CD4-positive, alpha-beta T cell (primary cell): Measurements from ENCODE around the gene KLHDC4. TPM values are rescaled to one million over a fixed set of nuclear protein-coding genes. Genes with fewer than 3 reads are reported as not detected.

Experiments
- ATAC-seq: fragments of 200-7000 bp; cut with Tn5 transposase; one replicate; pipeline ENCODE4 v1.10.0; 2022; ENCODE audit warnings: mild to moderate bottlenecking; ENCODE audit not compliant: poor library complexity
- CTCF ChIA-PET: fragments of 350-600 bp; sonication (Branson Sonifier 250); formaldehyde crosslinking; loops from one replicate; lab custom pipeline; 2021; ENCODE audit warnings: antibody characterized with exemption, inconsistent platforms; lab: Charles Lee
- POLR2A ChIA-PET: fragments of 350-600 bp; sonication (Branson Sonifier 250); formaldehyde crosslinking; loops from one replicate; lab custom pipeline; 2021; ENCODE audit warnings: antibody characterized with exemption, inconsistent platforms; lab: Charles Lee
- DNase-seq, 14 experiments: peaks; one replicate each; pipeline ENCODE4 v3.0.0-alpha.2; 2013 to 2020; ENCODE audit warnings: mixed read lengths in 2 of 14
- H3K27ac ChIP-seq, 2 donors: one replicate each; pipeline versions ENCODE4 v1.5.1 to v1.7.0; 2013; ENCODE audit warnings: low read length in 2 of 2, low read depth in 1 of 2, mild to moderate bottlenecking in 1 of 2
- H3K27me3 ChIP-seq, 2 experiments: 1 replicate in 1 of 2; 2 replicates in 1 of 2; pipeline versions ENCODE4 v1.6.1 to v1.7.0; 2013; ENCODE audit warnings: low read length in 2 of 2, control low read depth in 1 of 2, mild to moderate bottlenecking in 1 of 2, moderate library complexity in 1 of 2; ENCODE audit not compliant: insufficient read depth in 2 of 2, control insufficient read depth in 1 of 2
- H3K36me3 ChIP-seq: one replicate; pipeline ENCODE4 v1.6.1; 2013; ENCODE audit warnings: low read length, control low read depth; ENCODE audit not compliant: insufficient read depth
- H3K4me1 ChIP-seq: one replicate; pipeline ENCODE4 v1.6.1; 2013; ENCODE audit warnings: low read length, control low read depth; ENCODE audit not compliant: insufficient read depth
- H3K4me3 ChIP-seq: one replicate; pipeline ENCODE4 v1.5.1; 2013; ENCODE audit warnings: mild to moderate bottlenecking, low read length, moderate library complexity
- H3K9me3 ChIP-seq, 2 experiments: 1 replicate in 1 of 2; 2 replicates in 1 of 2; pipeline versions ENCODE4 v1.6.1 to v1.7.0; 2013; ENCODE audit warnings: low read length in 2 of 2, mild to moderate bottlenecking in 2 of 2, control low read depth in 1 of 2, moderate library complexity in 1 of 2; ENCODE audit not compliant: control insufficient read depth in 1 of 2, insufficient read depth in 1 of 2
- H3K27ac Mint-ChIP-seq: one replicate; pipeline ENCODE4 v1.8.0; 2020; ENCODE audit warnings: mixed read lengths
- H3K27me3 Mint-ChIP-seq: one replicate; pipeline ENCODE4 v1.8.0; 2021; ENCODE audit warnings: mixed read lengths
- H3K36me3 Mint-ChIP-seq: one replicate; pipeline ENCODE4 v1.8.0; 2021; ENCODE audit warnings: low read depth, mixed read lengths
- H3K4me1 Mint-ChIP-seq: one replicate; pipeline ENCODE4 v1.8.0; 2021; ENCODE audit warnings: low read depth, mixed read lengths
- H3K4me3 Mint-ChIP-seq: one replicate; pipeline ENCODE4 v1.8.0; 2020; ENCODE audit warnings: mild to moderate bottlenecking, mixed read lengths
- H3K9me3 Mint-ChIP-seq: one replicate; pipeline ENCODE4 v1.8.0; 2020; ENCODE audit warnings: mixed read lengths
- intact Hi-C, 2 experiments: fragments of 100-400 bp; cut with DNase I in 1 of 2; cut with micrococcal nuclease in 1 of 2; formaldehyde crosslinking; loops; one replicate each; pipeline versions ENCODE4 v1.15.1 to v1.9.0; 2023 to 2025; cut with DNase I, micrococcal nuclease
- total RNA-seq, 174 experiments: library from RNA in 2 of 174; stranded (reverse) in 2 of 174; gene quantifications; one replicate each; pipeline ENCODE4 v1.2.3 and lab custom pipeline; 2021 to 2026
- TF ChIP-seq, protein P1 (sequence below): fragments of 200-600 bp; IDR thresholded peaks from one replicate; pipeline ENCODE4 v1.8.0; 2022; ENCODE audit warnings: antibody characterized with exemption, mild to moderate bottlenecking

KLHDC4 gene
- total RNA-seq, 2 experiments from 2014 or later: 41.4 to 43.0 TPM

DNA sequence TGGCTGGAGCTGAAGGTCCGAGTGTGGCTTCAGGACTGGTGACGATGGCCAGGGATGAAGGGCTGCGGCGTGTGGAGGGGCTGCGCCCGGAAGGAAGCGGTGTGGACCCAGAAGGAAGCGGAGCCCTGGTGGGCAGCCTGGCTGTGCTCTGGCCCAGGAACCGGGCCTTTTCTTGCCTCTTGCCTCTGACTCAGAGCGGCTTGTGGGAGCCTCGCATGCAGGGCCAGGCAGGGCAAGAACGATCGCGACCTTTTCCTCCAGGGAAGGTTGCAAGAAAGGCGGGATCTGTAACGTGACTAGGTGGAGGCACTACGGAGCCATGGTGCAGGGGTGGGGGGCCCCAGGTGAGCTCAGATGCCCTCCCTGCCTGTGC is 85.5 kb downstream of the KLHDC4 start:
- H3K4me3 Mint-ChIP-seq: no peak overlapping the region
- Histone ChIP-seq H3K27me3 (no peaks in the 10 kb centered on the region), H3K9me3 (peaks cover 0 to 2% of the 10 kb centered on the region in 2 experiments), H3K36me3 (no peaks in the 10 kb centered on the region), H3K4me3 (no peak overlapping the region), H3K4me1 (peaks cover 7% of the 10 kb centered on the region), H3K27ac (no peak overlapping the region)
- H3K27me3 Mint-ChIP-seq: no peaks in the 10 kb centered on the region
- DNase-seq (no peak), ATAC-seq (no peak)
- H3K4me1 Mint-ChIP-seq: no peaks in the 10 kb centered on the region
- H3K27ac Mint-ChIP-seq: no peak overlapping the region
- no peaks in the 10 kb centered on the region for H3K9me3 Mint-ChIP-seq
- ChIA-PET CTCF (no interaction called here), POLR2A (no interaction called here)
- intact Hi-C loops: no loop called here
- no peaks in the 10 kb centered on the region for H3K36me3 Mint-ChIP-seq
- TF ChIP-seq, protein P1, sequence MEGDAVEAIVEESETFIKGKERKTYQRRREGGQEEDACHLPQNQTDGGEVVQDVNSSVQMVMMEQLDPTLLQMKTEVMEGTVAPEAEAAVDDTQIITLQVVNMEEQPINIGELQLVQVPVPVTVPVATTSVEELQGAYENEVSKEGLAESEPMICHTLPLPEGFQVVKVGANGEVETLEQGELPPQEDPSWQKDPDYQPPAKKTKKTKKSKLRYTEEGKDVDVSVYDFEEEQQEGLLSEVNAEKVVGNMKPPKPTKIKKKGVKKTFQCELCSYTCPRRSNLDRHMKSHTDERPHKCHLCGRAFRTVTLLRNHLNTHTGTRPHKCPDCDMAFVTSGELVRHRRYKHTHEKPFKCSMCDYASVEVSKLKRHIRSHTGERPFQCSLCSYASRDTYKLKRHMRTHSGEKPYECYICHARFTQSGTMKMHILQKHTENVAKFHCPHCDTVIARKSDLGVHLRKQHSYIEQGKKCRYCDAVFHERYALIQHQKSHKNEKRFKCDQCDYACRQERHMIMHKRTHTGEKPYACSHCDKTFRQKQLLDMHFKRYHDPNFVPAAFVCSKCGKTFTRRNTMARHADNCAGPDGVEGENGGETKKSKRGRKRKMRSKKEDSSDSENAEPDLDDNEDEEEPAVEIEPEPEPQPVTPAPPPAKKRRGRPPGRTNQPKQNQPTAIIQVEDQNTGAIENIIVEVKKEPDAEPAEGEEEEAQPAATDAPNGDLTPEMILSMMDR: no peak

DNA sequence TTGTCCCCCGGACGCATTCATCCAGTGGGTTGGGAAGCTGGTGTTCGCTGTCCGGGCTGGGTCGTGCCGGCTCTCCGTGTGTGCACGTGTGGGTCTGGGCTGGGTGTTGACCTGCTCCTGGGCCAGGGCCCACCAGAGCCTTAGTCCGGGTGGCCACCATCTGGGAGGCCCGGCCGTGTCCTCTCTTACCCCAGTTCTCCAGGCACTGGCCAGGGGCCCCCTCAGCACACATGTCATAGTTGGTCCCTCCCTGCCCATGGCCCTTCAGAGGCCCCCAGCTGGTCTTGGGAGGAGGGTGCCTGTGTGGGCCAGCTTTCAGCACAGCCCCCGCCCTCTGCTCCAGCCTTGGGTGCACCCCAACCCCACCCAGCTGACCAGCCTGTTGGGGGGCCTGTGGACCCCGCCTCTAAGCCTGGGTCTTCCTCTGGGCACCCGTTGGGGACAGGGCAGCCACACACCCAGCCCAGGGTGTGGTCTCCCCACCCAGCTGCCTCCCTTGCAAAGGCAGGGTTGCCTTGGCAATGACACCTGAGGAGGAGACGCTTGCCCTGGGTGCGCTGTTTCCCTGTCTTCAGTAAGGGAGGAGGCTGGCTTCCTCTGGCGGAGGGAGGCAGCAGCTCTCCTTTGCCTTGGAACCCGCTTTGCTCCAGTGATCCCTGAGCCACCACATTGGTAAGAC is 86.1 kb downstream of the KLHDC4 start:
- H3K27me3 ChIP-seq: no peaks in the 10 kb centered on the region
- no peak overlapping the region for H3K4me3 ChIP-seq
- Mint-ChIP-seq H3K4me3 (no peak overlapping the region), H3K4me1 (no peaks in the 10 kb centered on the region), H3K36me3 (no peaks in the 10 kb centered on the region), H3K27ac (no peak overlapping the region), H3K9me3 (no peaks in the 10 kb centered on the region), H3K27me3 (no peaks in the 10 kb centered on the region)
- H3K9me3 ChIP-seq: no peaks in the 10 kb centered on the region
- ChIA-PET POLR2A (no interaction called here), CTCF (no interaction called here)
- ATAC-seq: no peak
- DNase-seq: no peak
- intact Hi-C loops: no loop called here
- H3K27ac ChIP-seq: no peak overlapping the region
- TF ChIP-seq, protein P1: no peak
- peaks cover 7% of the 10 kb centered on the region for H3K4me1 ChIP-seq
- no peaks in the 10 kb centered on the region for H3K36me3 ChIP-seq

DNA sequence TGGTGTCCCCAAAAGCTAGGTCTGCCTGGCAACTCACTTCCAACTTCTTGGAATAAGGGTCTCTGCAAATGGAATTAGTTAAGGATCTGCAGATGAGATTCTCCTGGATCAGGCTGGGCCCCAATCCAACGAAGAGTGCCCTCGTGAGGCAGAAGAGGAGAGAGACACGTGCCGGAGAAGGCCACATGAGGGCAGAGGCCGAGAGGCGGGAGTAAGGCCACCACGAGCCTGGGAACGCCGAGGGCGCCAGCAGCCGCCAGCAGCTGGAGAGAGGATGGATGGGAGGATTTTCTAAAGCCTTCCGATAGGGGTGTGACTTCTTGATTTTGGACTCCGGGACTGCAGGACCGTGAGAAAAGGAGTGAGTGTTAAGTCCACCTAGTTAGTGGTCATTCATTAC is 87.2 kb downstream of the KLHDC4 start:
- ATAC-seq: no peak
- no peaks in the 10 kb centered on the region for H3K27me3 ChIP-seq
- peaks cover 7% of the 10 kb centered on the region for H3K4me1 ChIP-seq
- intact Hi-C loops: no loop called here
- Mint-ChIP-seq H3K36me3 (no peaks in the 10 kb centered on the region), H3K27me3 (no peaks in the 10 kb centered on the region), H3K4me3 (no peak overlapping the region), H3K9me3 (no peaks in the 10 kb centered on the region), H3K4me1 (no peaks in the 10 kb centered on the region), H3K27ac (no peak overlapping the region)
- POLR2A ChIA-PET: no interaction called here
- H3K4me3 ChIP-seq: no peak overlapping the region
- no peaks in the 10 kb centered on the region for H3K36me3 ChIP-seq
- CTCF ChIA-PET: no interaction called here
- H3K9me3 ChIP-seq: no peaks in the 10 kb centered on the region
- TF ChIP-seq, protein P1: no peak
- no peak overlapping the region for H3K27ac ChIP-seq
- DNase-seq: no peak
